ENCODE results near the gene COL5A1.

Gene COL5A1

DNA sequence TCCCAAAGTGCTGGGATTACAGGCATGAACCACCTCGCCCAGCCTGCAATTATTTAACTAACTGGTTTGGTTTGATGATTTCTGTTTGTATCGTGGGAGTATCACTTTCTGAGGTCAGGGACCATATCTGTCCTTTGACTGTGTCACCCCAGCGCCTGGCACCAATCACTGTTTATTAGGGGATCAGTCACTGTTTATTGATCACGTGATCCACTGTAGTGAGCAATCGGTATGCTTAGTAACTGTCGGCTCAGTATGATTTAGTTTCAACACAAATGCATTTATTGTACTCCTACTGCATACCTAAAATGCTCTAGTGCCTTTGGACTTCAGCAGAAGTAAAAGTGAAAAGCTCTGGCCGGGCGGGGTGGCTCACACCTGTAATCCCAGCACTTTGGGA lies 54.8 kb downstream of the COL5A1 start:
- TF ChIP-seq, protein P1, sequence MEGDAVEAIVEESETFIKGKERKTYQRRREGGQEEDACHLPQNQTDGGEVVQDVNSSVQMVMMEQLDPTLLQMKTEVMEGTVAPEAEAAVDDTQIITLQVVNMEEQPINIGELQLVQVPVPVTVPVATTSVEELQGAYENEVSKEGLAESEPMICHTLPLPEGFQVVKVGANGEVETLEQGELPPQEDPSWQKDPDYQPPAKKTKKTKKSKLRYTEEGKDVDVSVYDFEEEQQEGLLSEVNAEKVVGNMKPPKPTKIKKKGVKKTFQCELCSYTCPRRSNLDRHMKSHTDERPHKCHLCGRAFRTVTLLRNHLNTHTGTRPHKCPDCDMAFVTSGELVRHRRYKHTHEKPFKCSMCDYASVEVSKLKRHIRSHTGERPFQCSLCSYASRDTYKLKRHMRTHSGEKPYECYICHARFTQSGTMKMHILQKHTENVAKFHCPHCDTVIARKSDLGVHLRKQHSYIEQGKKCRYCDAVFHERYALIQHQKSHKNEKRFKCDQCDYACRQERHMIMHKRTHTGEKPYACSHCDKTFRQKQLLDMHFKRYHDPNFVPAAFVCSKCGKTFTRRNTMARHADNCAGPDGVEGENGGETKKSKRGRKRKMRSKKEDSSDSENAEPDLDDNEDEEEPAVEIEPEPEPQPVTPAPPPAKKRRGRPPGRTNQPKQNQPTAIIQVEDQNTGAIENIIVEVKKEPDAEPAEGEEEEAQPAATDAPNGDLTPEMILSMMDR (IDR thresholded peaks at IDR 0.05), result no peak
- Histone ChIP-seq H3K27ac (no peak overlapping the region), H3K4me1 (ENCODE audit: control insufficient read depth in 1 of 2, insufficient read depth in 1 of 2, low read depth in 1 of 2, low read length in 1 of 2) (no peaks in the 10 kb centered on the region), H3K36me3 (no peaks in the 10 kb centered on the region), H3K9me3 (no peaks in the 10 kb centered on the region), H3K27me3 (peaks cover 25% of the 10 kb centered on the region), H3K4me3 (ENCODE audit: low read depth in 1 of 2, low read length in 1 of 2) (no peak overlapping the region)

DNA sequence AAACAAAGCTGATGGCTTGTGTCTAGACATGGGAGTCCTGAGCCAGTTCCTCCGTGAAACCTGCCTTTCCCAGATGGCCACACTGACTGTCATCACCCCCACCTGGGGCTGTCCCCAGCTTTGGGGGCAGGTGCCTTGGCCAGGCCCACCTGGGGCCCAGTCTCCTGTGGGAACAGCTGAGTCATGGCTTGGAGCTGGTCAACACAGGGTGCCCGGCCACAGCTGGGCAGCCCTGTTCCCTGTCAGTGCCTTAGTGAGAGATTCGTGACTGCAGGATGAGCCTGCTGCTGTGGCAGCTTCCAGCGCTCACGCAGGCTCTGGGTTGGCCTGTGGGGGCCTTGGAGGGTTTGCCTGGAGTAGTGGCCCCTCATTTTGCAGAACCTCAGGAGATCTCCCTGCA lies 56.5 kb downstream of the COL5A1 start:
- TF ChIP-seq, protein P1 (IDR thresholded peaks at IDR 0.05), result no peak
- Histone ChIP-seq H3K4me3 (ENCODE audit: low read depth in 1 of 2, low read length in 1 of 2) (no peak overlapping the region), H3K27ac (no peak overlapping the region), H3K9me3 (no peaks in the 10 kb centered on the region), H3K4me1 (ENCODE audit: control insufficient read depth in 1 of 2, insufficient read depth in 1 of 2, low read depth in 1 of 2, low read length in 1 of 2) (no peaks in the 10 kb centered on the region), H3K27me3 (peaks cover 17% of the 10 kb centered on the region), H3K36me3 (no peaks in the 10 kb centered on the region)

DNA sequence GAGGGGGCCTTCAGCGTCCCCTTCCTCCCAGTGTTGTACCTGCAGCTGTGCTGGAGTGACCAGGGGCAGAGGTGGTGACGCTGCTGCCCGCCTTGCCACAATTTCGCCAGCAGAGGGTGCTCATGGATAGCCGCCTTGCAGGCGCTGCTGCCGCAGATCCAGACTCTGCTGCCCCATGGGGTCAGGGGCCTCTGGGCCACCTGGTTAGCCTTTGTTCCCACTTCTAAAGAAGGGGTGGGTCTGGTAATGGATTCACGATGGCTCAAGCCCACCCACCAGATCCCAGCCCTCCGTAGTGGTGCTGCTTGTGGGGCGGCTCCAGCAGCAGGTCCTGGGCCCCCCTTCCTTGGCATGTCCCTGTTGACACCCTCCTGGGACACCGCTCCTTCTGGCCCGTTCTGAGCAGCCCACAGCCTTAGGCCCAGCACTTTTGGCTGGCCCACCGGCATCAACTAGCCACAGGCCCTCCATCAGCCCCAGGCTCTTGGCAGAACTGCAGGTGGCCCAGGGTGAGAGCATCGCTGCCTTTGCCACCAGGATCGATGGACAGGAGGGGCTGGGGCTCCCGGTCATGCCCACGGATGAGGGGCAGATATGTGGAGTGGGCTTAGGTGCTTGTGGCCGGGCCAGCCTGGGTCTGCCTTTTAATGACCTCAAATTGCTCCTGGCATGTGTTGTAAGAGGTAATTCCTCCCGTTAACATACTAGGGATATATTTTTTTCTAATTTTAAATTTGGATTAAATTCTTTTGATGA lies 57.2 kb downstream of the COL5A1 start:
- H3K36me3 ChIP-seq, result no peaks in the 10 kb centered on the region
- H3K4me3 ChIP-seq (ENCODE audit: low read depth in 1 of 2, low read length in 1 of 2), result no peak overlapping the region
- H3K9me3 ChIP-seq, result no peaks in the 10 kb centered on the region
- H3K27ac ChIP-seq, result no peak overlapping the region
- TF ChIP-seq, protein P1 (IDR thresholded peaks at IDR 0.05), result peak; percentile 78
- H3K27me3 ChIP-seq, result peaks cover 10% of the 10 kb centered on the region
- no peaks in the 10 kb centered on the region for H3K4me1 ChIP-seq (ENCODE audit: control insufficient read depth in 1 of 2, insufficient read depth in 1 of 2, low read depth in 1 of 2, low read length in 1 of 2)

DNA sequence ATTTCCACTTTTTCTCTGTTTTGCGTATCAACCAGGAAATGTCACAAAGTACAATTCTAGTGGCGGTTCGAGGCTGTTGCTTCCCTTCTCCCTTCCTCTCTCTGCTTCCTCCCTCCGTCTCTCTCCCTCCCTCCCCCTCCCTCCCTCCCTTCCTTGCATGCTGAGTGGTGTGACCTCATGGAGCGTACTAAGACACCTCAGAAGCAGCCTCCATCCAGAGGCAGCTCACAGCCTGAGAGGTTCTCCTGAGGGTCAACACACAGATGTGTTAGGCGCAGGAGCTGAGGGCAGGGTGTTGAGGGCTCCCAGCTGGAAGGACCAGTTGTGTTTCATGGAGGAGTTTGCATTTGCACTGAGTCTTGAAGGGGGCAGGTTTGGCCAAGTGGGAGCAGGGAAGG lies 57.7 kb downstream of the COL5A1 start:
- Histone ChIP-seq H3K4me3 (ENCODE audit: low read depth in 1 of 2, low read length in 1 of 2) (no peak overlapping the region), H3K27ac (no peak overlapping the region), H3K9me3 (no peaks in the 10 kb centered on the region), H3K27me3 (peaks cover 10% of the 10 kb centered on the region), H3K36me3 (no peaks in the 10 kb centered on the region), H3K4me1 (ENCODE audit: control insufficient read depth in 1 of 2, insufficient read depth in 1 of 2, low read depth in 1 of 2, low read length in 1 of 2) (no peaks in the 10 kb centered on the region)
- TF ChIP-seq, protein P1 (IDR thresholded peaks at IDR 0.05), result no peak

DNA sequence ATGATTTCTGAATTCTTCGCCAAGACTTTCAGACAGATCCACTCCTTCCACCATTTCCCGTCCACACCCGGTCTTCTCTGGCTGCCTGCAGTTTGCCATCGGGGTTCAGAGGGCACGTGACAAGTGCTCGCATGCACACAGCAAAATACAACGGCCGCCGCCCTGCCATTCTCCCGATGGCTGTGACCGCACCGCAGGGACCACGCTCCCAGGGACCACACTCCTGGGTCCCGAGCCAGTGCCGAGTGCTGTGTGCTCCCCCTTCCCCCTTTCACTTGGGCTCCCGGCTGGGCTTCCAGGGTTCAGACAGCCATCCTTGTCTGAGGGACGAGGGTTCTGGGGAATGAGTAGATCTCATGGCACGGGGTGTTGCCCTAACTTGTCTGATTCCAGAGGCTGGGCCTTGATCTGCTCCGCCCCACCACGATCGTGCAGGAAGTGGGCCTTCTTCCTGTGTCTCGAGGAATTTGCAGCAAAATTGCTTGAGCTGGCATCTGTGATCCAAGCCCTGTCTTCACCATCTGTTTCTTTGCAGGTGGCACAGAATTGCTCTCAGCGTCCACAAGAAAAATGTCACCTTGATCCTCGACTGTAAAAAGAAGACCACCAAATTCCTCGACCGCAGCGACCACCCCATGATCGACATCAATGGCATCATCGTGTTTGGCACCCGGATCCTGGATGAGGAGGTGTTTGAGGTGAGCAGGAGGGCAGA lies 59.2 kb downstream of the COL5A1 start:
- Histone ChIP-seq H3K27ac (no peak overlapping the region), H3K4me3 (ENCODE audit: low read depth in 1 of 2, low read length in 1 of 2) (no peak overlapping the region), H3K27me3 (peaks cover 10% of the 10 kb centered on the region), H3K9me3 (no peaks in the 10 kb centered on the region), H3K4me1 (ENCODE audit: control insufficient read depth in 1 of 2, insufficient read depth in 1 of 2, low read depth in 1 of 2, low read length in 1 of 2) (no peaks in the 10 kb centered on the region), H3K36me3 (no peaks in the 10 kb centered on the region)
- TF ChIP-seq, protein P1 (IDR thresholded peaks at IDR 0.05), result no peak

All from neutrophil (primary cell).